Naive thymus-derived CD4-positive, alpha-beta T cell (primary cell): ENCODE results near the gene CFAP210. TPM values are rescaled to one million over a fixed set of nuclear protein-coding genes. Genes with fewer than 3 reads are reported as not detected.

ENCODE experiments used
- ATAC-seq: fragments of 150-1000 bp; cut with Tn5 transposase; 2 replicates; pipeline ENCODE4 v1.10.0; 2021; ENCODE audit warnings: mild to moderate bottlenecking, moderate library complexity
- CTCF ChIA-PET: fragments of 350-600 bp; sonication (Branson Sonifier 250); formaldehyde crosslinking; loops from one replicate; lab custom pipeline; 2021; ENCODE audit warnings: antibody characterized with exemption; lab: Charles Lee
- POLR2A ChIA-PET: fragments of 350-600 bp; sonication (Branson Sonifier 250); formaldehyde crosslinking; loops from one replicate; lab custom pipeline; 2021; ENCODE audit warnings: antibody characterized with exemption, inconsistent platforms; lab: Charles Lee
- DNase-seq, 9 donors: peaks; one replicate each; pipeline versions ENCODE4 v3.0.0 to v3.0.0-alpha.2; 2020 to 2022; ENCODE audit warnings: mixed read lengths in 1 of 9
- H3K27ac ChIP-seq: one replicate; pipeline ENCODE4 v1.7.0; 2013; ENCODE audit warnings: mild to moderate bottlenecking, low read depth, low read length, moderate library complexity
- H3K27me3 ChIP-seq, 2 donors: one replicate each; pipeline ENCODE4 v1.7.0; 2013; ENCODE audit warnings: low read length in 2 of 2, mild to moderate bottlenecking in 2 of 2, moderate library complexity in 2 of 2; ENCODE audit not compliant: control insufficient read depth in 2 of 2, insufficient read depth in 2 of 2
- H3K36me3 ChIP-seq, 3 experiments: 1 replicate in 2 of 3; 2 replicates in 1 of 3; pipeline ENCODE4 v1.7.0; 2013; ENCODE audit warnings: low read length in 3 of 3, mild to moderate bottlenecking in 3 of 3, moderate library complexity in 1 of 3; ENCODE audit not compliant: insufficient read depth in 3 of 3, control insufficient read depth in 2 of 3
- H3K4me1 ChIP-seq, 2 donors: one replicate each; pipeline ENCODE4 v1.7.0; 2013; ENCODE audit warnings: low read length in 2 of 2, mild to moderate bottlenecking in 2 of 2, moderate library complexity in 1 of 2; ENCODE audit not compliant: control insufficient read depth in 2 of 2, insufficient read depth in 2 of 2
- H3K4me3 ChIP-seq: 2 replicates; pipeline ENCODE4 v1.7.0; 2013; ENCODE audit warnings: mild to moderate bottlenecking, low read length
- H3K9me3 ChIP-seq, 3 experiments: 1 replicate in 2 of 3; 2 replicates in 1 of 3; pipeline ENCODE4 v1.7.0; 2013; ENCODE audit warnings: low read length in 3 of 3; ENCODE audit not compliant: control insufficient read depth in 2 of 3
- H3K27ac Mint-ChIP-seq, 9 donors: one replicate each; pipeline ENCODE4 v1.8.0; 2020 to 2022; ENCODE audit warnings: mixed read lengths in 9 of 9, mild to moderate bottlenecking in 8 of 9, moderate library complexity in 5 of 9, inconsistent platforms in 2 of 9
- H3K27me3 Mint-ChIP-seq, 5 donors: one replicate each; pipeline ENCODE4 v1.8.0; 2021 to 2022; ENCODE audit warnings: mixed read lengths in 5 of 5, mild to moderate bottlenecking in 1 of 5
- H3K36me3 Mint-ChIP-seq, 5 donors: one replicate each; pipeline ENCODE4 v1.8.0; 2020 to 2022; ENCODE audit warnings: mixed read lengths in 5 of 5, mild to moderate bottlenecking in 3 of 5, inconsistent platforms in 1 of 5
- H3K4me1 Mint-ChIP-seq, 7 donors: one replicate each; pipeline ENCODE4 v1.8.0; 2020 to 2022; ENCODE audit warnings: mixed read lengths in 7 of 7, mild to moderate bottlenecking in 3 of 7, inconsistent platforms in 1 of 7
- H3K4me3 Mint-ChIP-seq, 10 donors: one replicate each; pipeline ENCODE4 v1.8.0; 2020 to 2022; ENCODE audit warnings: mild to moderate bottlenecking in 10 of 10, mixed read lengths in 10 of 10, moderate library complexity in 6 of 10, inconsistent platforms in 2 of 10
- H3K9me3 Mint-ChIP-seq, 11 donors: one replicate each; pipeline ENCODE4 v1.8.0; 2020 to 2022; ENCODE audit warnings: mixed read lengths in 11 of 11, mild to moderate bottlenecking in 4 of 11, inconsistent platforms in 1 of 11, moderate library complexity in 1 of 11
- intact Hi-C, 2 donors: fragments of 100-400 bp; cut with micrococcal nuclease; formaldehyde crosslinking; loops; one replicate each; pipeline ENCODE4 v1.15.1; 2023
- polyA plus RNA-seq, 2 donors: library from polyadenylated mRNA; unstranded; fragments of 300-500 nt; fragmentation: Illumina TruSeq; gene quantifications; one replicate each; pipeline ENCODE4 v1.2.3, GENCODE V29; 2021
- total RNA-seq, 6 experiments: library from RNA in 5 of 6; stranded (reverse) in 5 of 6; gene quantifications; 1 replicate in 5 of 6; 2 replicates in 1 of 6; pipeline ENCODE4 v1.2.3 and lab custom pipeline; 2021 to 2026

CFAP210 gene
- total and polyA plus RNA-seq, 7 experiments from 2014 or later: 1.0 to 3.6 TPM; not detected in 5

GRCh38 chr2:169714699-169715098, 20.5 kb upstream of the CFAP210 start:
- Mint-ChIP-seq H3K27me3 (no peaks in the 10 kb centered on the region), H3K4me1 (peaks cover 0 to 15% (median 0%) of the 10 kb centered on the region in 7 donors), H3K4me3 (no peak overlapping the region), H3K9me3 (peaks cover 0 to 8% (median 0%) of the 10 kb centered on the region in 11 donors), H3K27ac (no peak overlapping the region), H3K36me3 (peaks cover 0 to 6% (median 0%) of the 10 kb centered on the region in 5 donors)
- Histone ChIP-seq H3K27ac (no peak overlapping the region), H3K4me1 (no peaks in the 10 kb centered on the region), H3K27me3 (no peaks in the 10 kb centered on the region), H3K9me3 (no peaks in the 10 kb centered on the region), H3K4me3 (no peak overlapping the region), H3K36me3 (no peaks in the 10 kb centered on the region)
- ChIA-PET POLR2A (no interaction called here), CTCF (no interaction called here)
- intact Hi-C loops: no loop called here
- ATAC-seq: no peak
- no peak for DNase-seq

- Mint-ChIP-seq H3K4me3 (no peak overlapping the region), H3K36me3 (peaks cover 0 to 6% (median 0%) of the 10 kb centered on the region in 5 donors), H3K27ac (no peak overlapping the region), H3K27me3 (no peaks in the 10 kb centered on the region), H3K4me1 (peaks cover 0 to 9% (median 0%) of the 10 kb centered on the region in 7 donors), H3K9me3 (peaks cover 0 to 8% (median 0%) of the 10 kb centered on the region in 11 donors)
- Histone ChIP-seq H3K4me3 (no peak overlapping the region), H3K27me3 (no peaks in the 10 kb centered on the region), H3K9me3 (no peaks in the 10 kb centered on the region), H3K36me3 (no peaks in the 10 kb centered on the region), H3K4me1 (no peaks in the 10 kb centered on the region), H3K27ac (no peak overlapping the region)
- ATAC-seq (no peak), DNase-seq (no peak)
- ChIA-PET CTCF (no interaction called here), POLR2A (no interaction called here)
- intact Hi-C loops: no loop called here
Measured at GRCh38 chr2:169713331-169713730, 19.1 kb upstream of the CFAP210 start.

GRCh38 chr2:169712791-169713227, 18.6 kb upstream of the CFAP210 start:
- POLR2A ChIA-PET: no interaction called here
- intact Hi-C loops: no loop called here
- Mint-ChIP-seq H3K36me3 (peaks cover 0 to 6% (median 0%) of the 10 kb centered on the region in 5 donors), H3K4me1 (peaks cover 0 to 9% (median 0%) of the 10 kb centered on the region in 7 donors), H3K27ac (no peak overlapping the region), H3K4me3 (no peak overlapping the region), H3K9me3 (peaks cover 0 to 8% (median 0%) of the 10 kb centered on the region in 11 donors), H3K27me3 (no peaks in the 10 kb centered on the region)
- Histone ChIP-seq H3K36me3 (no peaks in the 10 kb centered on the region), H3K27ac (no peak overlapping the region), H3K27me3 (no peaks in the 10 kb centered on the region), H3K4me1 (no peaks in the 10 kb centered on the region), H3K9me3 (no peaks in the 10 kb centered on the region), H3K4me3 (no peak overlapping the region)
- ATAC-seq: no peak
- no peak for DNase-seq
- CTCF ChIA-PET: no interaction called here

- no peak overlapping the region for H3K27ac Mint-ChIP-seq
- Histone ChIP-seq H3K4me3 (no peak overlapping the region), H3K36me3 (no peaks in the 10 kb centered on the region), H3K27me3 (no peaks in the 10 kb centered on the region), H3K9me3 (no peaks in the 10 kb centered on the region), H3K4me1 (no peaks in the 10 kb centered on the region), H3K27ac (no peak overlapping the region)
- intact Hi-C loops: no loop called here
- H3K9me3 Mint-ChIP-seq: peaks cover 0 to 8% (median 0%) of the 10 kb centered on the region in 11 donors
- H3K27me3 Mint-ChIP-seq: no peaks in the 10 kb centered on the region
- peaks cover 0 to 6% (median 0%) of the 10 kb centered on the region in 5 donors for H3K36me3 Mint-ChIP-seq
- no peak overlapping the region for H3K4me3 Mint-ChIP-seq
- POLR2A ChIA-PET: no interaction called here
- no peak for DNase-seq
- H3K4me1 Mint-ChIP-seq: peaks cover 0 to 9% (median 0%) of the 10 kb centered on the region in 7 donors
- CTCF ChIA-PET: no interaction called here
- no peak for ATAC-seq
Measured at GRCh38 chr2:169711751-169712509, 17.7 kb upstream of the CFAP210 start.

GRCh38 chr2:169709981-169710380, 15.8 kb upstream of the CFAP210 start:
- intact Hi-C loops: no loop called here
- Mint-ChIP-seq H3K27me3 (no peaks in the 10 kb centered on the region), H3K4me3 (no peak overlapping the region), H3K36me3 (peaks cover 0 to 6% (median 0%) of the 10 kb centered on the region in 5 donors), H3K27ac (no peak overlapping the region), H3K4me1 (peaks cover 0 to 7% (median 0%) of the 10 kb centered on the region in 7 donors), H3K9me3 (peaks cover 0 to 8% (median 0%) of the 10 kb centered on the region in 11 donors)
- Histone ChIP-seq H3K27ac (no peak overlapping the region), H3K36me3 (no peaks in the 10 kb centered on the region), H3K9me3 (no peaks in the 10 kb centered on the region), H3K27me3 (no peaks in the 10 kb centered on the region), H3K4me1 (no peaks in the 10 kb centered on the region), H3K4me3 (no peak overlapping the region)
- ChIA-PET CTCF (no interaction called here), POLR2A (no interaction called here)
- ATAC-seq: no peak
- no peak for DNase-seq

- peaks cover 0 to 8% (median 0%) of the 10 kb centered on the region in 11 donors for H3K9me3 Mint-ChIP-seq
- peaks cover 0 to 6% (median 0%) of the 10 kb centered on the region in 5 donors for H3K36me3 Mint-ChIP-seq
- Histone ChIP-seq H3K27ac (no peak overlapping the region), H3K4me1 (no peaks in the 10 kb centered on the region), H3K27me3 (no peaks in the 10 kb centered on the region), H3K9me3 (no peaks in the 10 kb centered on the region), H3K4me3 (no peak overlapping the region), H3K36me3 (no peaks in the 10 kb centered on the region)
- H3K4me1 Mint-ChIP-seq: peaks cover 0 to 7% (median 0%) of the 10 kb centered on the region in 7 donors
- H3K4me3 Mint-ChIP-seq: no peak overlapping the region
- CTCF ChIA-PET: interaction anchor here (0.6 kb wide), 1 partner anchor 184 kb away, joined by 3 read pairs; no protein-coding TSS in a partner anchor
- intact Hi-C loops: no loop called here
- POLR2A ChIA-PET: no interaction called here
- no peaks in the 10 kb centered on the region for H3K27me3 Mint-ChIP-seq
- H3K27ac Mint-ChIP-seq: no peak overlapping the region
- DNase-seq: no peak
- ATAC-seq: no peak
Measured at GRCh38 chr2:169709331-169709730, 15.1 kb upstream of the CFAP210 start.
